GM18861 (cell line): ENCODE results near the gene CHIT1.

ENCODE experiments used
- ATAC-seq: cut with Tn5 transposase; IDR thresholded peaks from one replicate; pipeline ENCODE4 v1.9.1; 2021; ENCODE audit not compliant: unreplicated experiment

CHIT1 gene

GRCh38 chr1:203175827-203176241 lies 53.6 kb downstream of the CHIT1 start:
- no peak for ATAC-seq

GRCh38 chr1:203175237-203175826 lies 54.1 kb downstream of the CHIT1 start, which contains the start of gene MYBPH:
MYBPH (minus strand) TSS chr1:203175826; CDS start chr1:203175755, 71 bp downstream.
- ATAC-seq = no peak

GRCh38 chr1:203174324-203174985 lies 55.0 kb downstream of the CHIT1 start:
- ATAC-seq = no peak

DNA sequence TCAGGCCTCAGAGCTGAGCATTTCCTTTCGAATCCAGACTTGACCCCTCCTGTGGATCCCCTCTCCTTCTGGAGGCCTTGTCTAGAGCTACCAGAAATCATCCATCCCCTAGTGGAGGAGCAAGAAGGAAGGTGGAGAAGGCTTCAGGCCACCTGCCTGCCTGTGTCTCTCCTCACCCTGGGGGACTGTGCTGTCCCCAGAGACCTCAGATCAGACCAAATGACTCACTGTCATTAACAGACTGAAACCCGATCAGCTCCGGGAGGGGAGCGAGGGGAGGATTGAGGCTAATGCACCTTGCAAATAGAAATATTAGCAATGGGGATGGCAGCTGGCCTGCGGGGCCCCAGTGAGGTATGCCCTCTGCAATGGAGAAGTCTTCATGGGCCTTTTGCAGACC lies 55.9 kb downstream of the CHIT1 start:
- peak; percentile 98 for ATAC-seq

GRCh38 chr1:203173011-203173555 lies 56.4 kb downstream of the CHIT1 start:
- no peak for ATAC-seq

GRCh38 chr1:203172184-203173010 lies 57.1 kb downstream of the CHIT1 start:
- ATAC-seq = no peak

GRCh38 chr1:203171341-203172183 lies 57.9 kb downstream of the CHIT1 start:
- no peak for ATAC-seq

GRCh38 chr1:203170625-203171330 lies 58.7 kb downstream of the CHIT1 start:
- no peak for ATAC-seq

- ATAC-seq = no peak
Measured at GRCh38 chr1:203169770-203170520, 59.5 kb downstream of the CHIT1 start.

DNA sequence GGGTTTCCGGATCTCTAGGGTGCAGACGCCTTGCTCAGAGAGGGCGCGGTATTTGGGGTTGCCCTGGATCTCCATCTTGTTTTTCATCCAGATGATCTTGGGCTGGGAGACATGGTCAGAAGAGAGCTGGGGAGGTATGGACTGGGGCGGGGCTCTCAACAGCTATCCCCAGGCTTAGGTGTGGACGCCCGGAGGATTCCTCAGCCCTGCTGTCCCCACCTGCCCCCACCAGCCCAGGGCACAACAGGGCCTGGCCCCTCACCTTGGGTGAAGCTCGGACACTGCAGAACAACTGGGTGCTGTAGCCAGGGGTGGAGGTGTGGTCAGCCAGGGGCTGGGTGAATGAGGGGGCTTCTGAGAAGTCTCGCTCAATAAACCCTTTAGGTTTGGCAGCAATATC lies 60.5 kb downstream of the CHIT1 start:
- no peak for ATAC-seq

DNA sequence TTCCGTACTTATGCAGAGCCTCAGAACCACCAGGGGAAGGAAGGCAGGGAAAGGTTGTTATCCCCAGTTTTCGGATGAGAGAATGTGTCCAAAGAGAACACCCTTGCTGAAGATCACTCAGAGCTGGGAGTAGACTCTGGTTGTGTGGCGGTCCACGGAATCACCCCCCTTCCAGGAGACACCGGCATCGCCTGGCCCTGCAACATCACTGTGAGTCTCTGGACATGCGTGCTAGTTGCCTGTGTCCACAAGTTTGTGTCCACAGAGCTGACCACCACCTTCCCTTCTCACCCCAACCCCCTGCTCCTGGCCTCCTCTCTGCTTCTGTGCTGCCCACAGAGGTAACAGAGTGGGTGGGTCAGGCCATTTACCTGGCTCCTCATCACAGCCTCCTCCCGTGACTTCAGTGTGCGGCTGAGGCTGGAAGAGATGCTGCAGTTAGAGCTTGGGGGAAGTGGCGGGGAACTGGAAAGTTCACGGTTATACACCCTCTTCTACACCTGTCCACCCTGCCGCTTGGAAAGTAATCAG lies 61.2 kb downstream of the CHIT1 start:
- ATAC-seq = no peak

GRCh38 chr1:203167913-203168200 lies 61.6 kb downstream of the CHIT1 start:
- no peak for ATAC-seq

GRCh38 chr1:203167026-203167912 lies 62.2 kb downstream of the CHIT1 start:
- ATAC-seq = no peak

- no peak for ATAC-seq
Measured at GRCh38 chr1:203166192-203166940, 63.1 kb downstream of the CHIT1 start.
